NT2/D1 (cell line): ENCODE data around the gene TFDP1.

Experiments
- YY1 ChIP-seq: IDR thresholded peaks from 2 replicates; pipeline ENCODE4 v1.6.1; 2011; ENCODE audit not compliant: insufficient read length, insufficient read depth
- ZNF274 ChIP-seq: IDR thresholded peaks from 2 replicates; pipeline ENCODE4 v1.6.1; 2011; ENCODE audit warnings: mild to moderate bottlenecking, low read depth, low read length

GRCh38 chr13:113544896-113545295 lies 39.7 kb upstream of the TFDP1 start:
- TF ChIP-seq YY1 (no peak), ZNF274 (no peak)
